Measurements from ENCODE around the gene GMDS.

GMDS gene

GRCh38 chr6:2173203-2173961 is 72.0 kb downstream of the GMDS start:
- no peak for DNase-seq

GRCh38 chr6:2171728-2172127 is 73.7 kb downstream of the GMDS start:
- no peak for DNase-seq

GRCh38 chr6:2168480-2168879 is 76.9 kb downstream of the GMDS start:
- no peak for DNase-seq

DNA sequence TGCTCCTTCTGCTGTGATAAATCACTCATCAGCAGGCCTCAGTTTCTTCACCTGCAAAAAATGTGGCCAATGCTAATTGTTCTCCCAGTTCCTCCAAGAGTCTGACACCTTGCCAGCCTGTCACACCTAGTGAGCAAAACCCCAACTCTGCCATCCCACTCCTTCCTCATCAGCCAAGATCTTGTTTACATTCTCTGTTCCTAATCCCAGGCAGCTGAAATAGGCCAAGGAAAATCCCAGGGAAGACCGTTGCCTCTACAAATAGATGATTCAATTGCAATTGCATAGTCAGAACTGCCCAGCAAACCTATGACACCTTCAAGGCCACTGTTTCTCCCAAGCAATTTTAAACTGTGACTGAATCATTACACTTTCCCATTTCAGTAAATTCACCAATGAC is 78.7 kb downstream of the GMDS start:
- DNase-seq, result no peak

DNA sequence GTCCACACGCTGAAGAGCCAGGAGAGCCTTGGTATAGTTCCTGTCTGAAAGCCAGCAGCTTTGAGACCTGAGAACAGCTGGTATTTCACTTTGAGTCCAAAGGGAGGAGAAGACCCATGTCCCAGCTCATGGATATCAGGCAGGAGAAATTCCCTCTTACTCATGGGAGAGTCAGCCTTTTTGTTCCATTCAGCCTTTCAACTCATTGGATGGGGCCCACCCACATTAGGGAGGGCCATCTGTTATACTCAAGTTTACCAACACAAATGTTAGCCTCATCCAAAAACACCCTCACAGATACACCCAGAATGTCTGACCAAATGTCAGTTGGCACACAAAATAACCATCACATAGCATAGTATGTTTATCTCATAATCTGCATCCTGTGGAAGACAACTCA is 80.1 kb downstream of the GMDS start:
- DNase-seq, result no peak

GRCh38 chr6:2164481-2164880 is 80.9 kb downstream of the GMDS start:
- no peak for DNase-seq

DNA sequence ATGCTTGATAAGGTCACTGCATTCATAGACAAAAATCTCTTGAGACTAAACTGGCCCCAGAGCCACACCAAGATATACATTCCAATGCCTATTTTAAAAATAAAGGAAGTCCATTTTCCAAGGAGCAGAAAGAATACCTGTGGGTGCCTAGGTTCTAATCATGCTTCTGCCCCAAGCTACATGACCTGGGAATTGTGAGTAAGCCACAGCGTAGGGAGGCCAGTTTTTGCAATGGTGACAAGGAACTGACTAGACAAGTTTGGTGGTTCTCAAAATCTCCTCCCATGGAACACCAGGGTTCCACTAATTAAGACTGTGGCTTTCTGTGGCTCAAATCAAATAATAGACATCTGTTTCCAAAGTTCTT is 83.3 kb downstream of the GMDS start:
- DNase-seq, result no peak

GRCh38 chr6:2158596-2159271 is 86.7 kb downstream of the GMDS start:
- no peak for DNase-seq

- no peak for DNase-seq
These were observed 87.8 kb downstream of the GMDS start for GRCh38 chr6:2157441-2158127.

DNA sequence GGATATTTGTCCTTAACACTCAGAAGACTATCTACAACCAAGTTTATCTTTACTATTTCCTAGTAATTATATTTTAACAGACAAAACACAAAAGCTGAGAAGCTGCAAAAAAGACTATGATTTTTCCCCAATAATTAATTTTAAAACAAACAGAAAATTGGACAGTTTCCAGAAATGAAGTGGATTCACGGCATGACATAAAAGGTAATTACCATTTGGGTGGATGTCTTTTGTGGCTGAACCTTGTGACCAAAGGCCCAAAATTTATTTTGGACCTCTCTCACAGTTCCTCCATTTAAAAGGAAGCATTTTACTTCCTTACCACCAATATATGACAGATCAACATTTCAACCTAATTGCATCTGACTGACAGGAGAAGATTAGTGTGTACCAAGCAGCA is 90.2 kb downstream of the GMDS start:
- DNase-seq, result no peak

DNA sequence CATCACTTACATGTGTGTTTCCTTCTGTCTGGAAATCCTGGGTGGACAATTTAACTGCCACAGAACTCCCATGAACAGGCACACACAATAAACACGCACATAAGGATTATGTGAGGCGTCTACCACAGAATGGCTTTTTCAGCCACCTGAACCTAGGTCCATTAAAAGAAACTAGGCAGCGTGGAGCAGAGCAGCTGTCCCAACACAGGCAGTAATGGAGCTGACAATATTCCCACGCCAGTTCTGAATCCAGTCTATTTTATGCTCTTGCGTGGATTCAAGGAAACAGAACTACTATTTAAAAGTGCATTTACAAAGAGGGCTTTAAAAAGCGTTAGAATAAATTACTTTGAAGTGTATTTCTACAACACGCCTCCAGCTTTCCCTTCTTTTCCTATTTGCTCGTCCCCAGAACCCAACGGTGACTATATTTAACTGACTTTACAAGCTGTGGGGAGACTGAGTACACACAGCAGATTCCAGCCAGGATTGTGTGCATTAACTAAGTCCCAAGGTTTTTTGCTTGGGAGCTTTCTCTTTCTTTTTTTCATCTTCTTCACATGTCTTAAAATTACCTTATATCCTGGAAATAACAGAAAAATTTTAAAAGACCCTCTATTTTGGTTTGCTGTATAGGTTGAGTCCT is 95.9 kb downstream of the GMDS start:
- no peak for DNase-seq

- DNase-seq, result no peak
These were observed 96.7 kb downstream of the GMDS start for GRCh38 chr6:2148748-2149147.

DNA sequence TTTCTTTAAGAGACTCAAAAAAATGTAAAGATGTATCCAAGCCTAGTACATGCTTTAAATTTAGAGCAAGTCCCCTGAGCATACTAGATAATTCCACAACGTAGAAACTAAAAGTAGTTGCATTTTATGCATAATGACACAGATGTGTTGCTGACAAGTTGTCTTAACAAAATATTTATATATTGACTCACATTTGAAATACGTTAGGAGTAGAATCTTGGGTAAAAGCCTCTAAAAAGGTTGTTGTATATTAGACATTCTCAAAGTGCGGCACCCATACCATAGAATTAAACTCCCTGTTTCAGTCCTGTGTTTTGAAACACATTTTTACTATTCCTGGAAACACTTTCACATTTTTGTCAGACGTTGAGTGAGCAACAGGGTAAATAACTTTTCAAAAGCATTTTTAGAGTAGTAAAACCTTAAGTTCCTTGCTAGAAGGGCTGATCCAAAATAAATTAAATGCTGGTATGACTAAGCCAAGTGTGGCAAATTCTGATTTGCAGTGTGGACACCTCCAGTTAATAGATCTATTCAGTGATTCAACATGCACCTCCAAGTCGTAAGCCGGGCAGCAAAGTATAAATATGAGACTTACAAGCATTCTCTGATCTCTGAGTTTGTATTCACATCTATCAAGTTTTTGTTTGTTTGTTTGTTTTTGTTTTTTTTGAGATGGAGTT is 97.5 kb downstream of the GMDS start:
- no peak for DNase-seq

- no peak for DNase-seq
These were observed 98.1 kb downstream of the GMDS start for GRCh38 chr6:2147261-2147660.

DNA sequence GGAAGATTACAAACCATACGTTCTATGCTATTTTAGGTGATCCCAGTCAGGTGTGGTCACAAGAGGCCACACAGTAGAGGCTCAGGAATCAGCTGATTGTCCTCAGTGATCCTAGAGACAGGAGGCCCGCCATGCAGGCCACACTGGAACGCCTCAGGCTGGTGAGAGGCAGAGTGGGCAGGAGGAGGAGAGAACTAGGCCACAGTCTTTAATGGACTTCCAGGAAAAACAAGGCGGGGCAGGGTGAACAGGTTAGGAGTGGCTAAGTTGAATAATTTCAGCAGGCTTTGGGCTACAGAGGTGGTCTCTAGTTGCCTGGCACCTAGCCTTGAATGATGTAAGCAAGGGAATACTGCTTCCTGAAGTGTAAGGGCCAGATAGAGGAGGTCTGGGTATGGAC is 101.2 kb downstream of the GMDS start:
- DNase-seq, result no peak

- no peak for DNase-seq
These were observed 103.6 kb downstream of the GMDS start for GRCh38 chr6:2141644-2142290.

GRCh38 chr6:2140438-2141128 is 104.8 kb downstream of the GMDS start:
- no peak for DNase-seq

GRCh38 chr6:2135401-2135800 is 110.0 kb downstream of the GMDS start:
- DNase-seq, result no peak

- no peak for DNase-seq
These were observed 110.9 kb downstream of the GMDS start for GRCh38 chr6:2134554-2134953.

DNA sequence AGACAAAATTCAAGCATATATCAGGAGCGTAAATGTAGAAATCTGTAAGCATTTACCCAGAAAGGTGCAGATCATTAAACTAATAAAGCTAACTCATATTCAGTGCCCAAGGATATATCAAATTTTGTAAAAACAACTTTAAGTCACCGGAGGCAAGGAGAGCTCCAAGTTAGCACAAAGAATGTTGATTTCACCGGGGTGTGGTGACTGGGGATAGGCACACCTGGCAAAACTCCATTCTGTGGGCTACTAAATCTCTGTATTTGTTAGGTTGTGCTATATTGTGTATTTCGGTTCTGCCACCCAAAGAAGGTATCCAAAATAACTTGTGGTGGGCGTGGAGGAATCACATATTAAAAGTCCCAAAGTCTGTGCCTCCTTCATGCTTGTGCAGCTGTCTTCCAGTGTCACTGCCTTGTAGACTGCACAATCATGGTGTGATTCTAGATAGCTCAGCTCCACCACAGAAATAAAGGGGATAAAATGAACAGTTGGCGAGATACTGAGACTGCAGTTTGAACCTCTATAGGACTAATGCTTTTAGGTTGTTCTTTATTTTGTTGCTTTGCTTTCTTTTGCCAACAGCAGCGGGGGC is 111.6 kb downstream of the GMDS start:
- no peak for DNase-seq

- no peak for DNase-seq
These were observed 112.5 kb downstream of the GMDS start for GRCh38 chr6:2132916-2133315.

DNA sequence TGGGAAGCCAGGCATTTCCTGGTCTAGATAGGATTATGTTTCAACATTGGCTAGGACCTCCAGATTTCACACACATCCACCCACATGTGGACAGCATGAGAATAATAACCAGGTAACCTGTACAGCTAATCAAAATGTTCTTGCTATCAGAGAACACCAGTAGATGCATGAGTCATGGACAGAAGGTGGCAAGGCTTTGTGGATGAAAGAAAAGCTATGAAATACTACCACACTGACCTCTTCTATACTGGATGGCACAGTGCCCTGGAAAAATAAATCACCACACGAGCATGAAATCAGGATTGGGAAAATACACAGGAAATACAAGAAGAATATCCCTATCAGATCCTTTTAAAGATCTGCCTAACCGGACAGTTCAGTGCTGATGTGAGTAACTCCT is 113.0 kb downstream of the GMDS start:
- DNase-seq, result no peak
